ENCODE data around the gene ZDHHC22. TPM values are rescaled to one million over a fixed set of nuclear protein-coding genes. Genes with fewer than 3 reads are reported as not detected.

Gene ZDHHC22
- total RNA-seq, 2 experiments from 2014 or later, result not detected

DNA sequence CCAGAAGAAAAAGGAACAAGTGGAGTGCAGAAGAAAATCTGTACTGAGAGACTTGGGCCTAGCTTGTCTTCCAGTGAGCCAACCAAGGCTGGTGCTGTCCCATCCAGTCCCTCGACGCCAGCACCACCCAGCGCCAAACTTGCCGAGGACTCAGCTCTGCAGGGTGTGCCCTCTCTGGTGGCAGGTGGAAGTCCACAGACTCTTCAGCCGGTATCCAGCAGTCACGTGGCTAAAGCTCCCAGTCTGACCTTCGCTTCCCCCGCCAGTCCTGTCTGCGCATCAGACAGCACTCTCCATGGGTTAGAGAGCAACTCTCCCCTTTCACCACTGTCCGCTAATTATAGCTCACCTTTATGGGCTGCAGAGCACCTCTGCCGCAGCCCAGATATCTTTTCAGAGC lies 27.9 kb downstream of the ZDHHC22 start:
- POLR2A ChIA-PET, result interaction anchor here (0.5 to 1.0 kb wide), 3 partner anchors 16 to 260 kb away, joined by 3 to 4 read pairs (median 3); no protein-coding TSS in a partner anchor
- CTCF ChIA-PET, result interaction anchor here (1.3 kb wide), 1 partner anchor 45 kb away, joined by 3 read pairs; no protein-coding TSS in a partner anchor

DNA sequence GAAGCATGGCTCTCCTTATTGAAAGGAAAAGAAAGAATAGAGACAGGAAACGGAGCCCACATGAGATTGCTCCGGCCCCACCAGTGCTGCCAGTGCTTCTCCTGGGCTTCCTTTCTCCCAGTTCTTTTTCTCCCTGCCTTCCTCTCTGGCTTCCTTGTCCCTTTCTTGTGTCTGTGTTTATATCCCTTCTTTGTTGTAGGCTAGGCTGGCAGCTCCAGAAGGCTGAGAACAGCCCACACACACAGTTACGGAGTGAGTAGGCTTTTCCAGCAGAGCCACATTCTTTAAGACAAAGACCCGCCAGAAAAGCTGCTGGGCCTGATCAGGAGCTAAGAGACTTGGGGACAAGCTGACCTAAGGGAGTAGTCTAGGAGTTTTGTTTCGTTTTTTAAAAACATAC lies 30.6 kb downstream of the ZDHHC22 start:
- POLR2A ChIA-PET, result no interaction called here

DNA sequence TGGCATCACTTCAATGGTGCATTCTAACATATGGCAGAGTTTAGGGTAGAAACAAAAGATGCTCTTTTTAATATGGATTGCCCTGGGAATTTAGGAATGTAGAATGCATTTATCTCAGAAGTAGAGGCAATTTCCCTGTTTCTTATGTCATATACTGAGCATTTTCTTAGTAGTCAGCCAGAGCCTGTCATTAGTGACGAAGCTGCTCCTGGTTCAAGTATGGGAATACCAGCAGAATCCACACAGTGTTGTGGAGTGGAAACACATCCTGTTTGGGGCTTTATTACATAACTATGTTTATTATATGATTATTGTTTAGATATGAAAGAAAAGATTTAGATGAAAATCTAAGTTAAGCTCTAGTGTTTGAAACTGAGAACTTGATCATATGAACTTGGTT lies 31.3 kb downstream of the ZDHHC22 start:
- POLR2A ChIA-PET, result no interaction called here
- CTCF ChIA-PET, result interaction anchor here (1.4 to 3.6 kb wide), 2 partner anchors 11 to 13 kb away, joined by 4 to 12 read pairs; no protein-coding TSS in a partner anchor

More for the DNA sequence above, 30.6 kb downstream of the ZDHHC22 start:
- CTCF ChIA-PET, result interaction anchor here (1.4 to 3.6 kb wide), 2 partner anchors 12 to 13 kb away, joined by 4 to 12 read pairs; no protein-coding TSS in a partner anchor

DNA sequence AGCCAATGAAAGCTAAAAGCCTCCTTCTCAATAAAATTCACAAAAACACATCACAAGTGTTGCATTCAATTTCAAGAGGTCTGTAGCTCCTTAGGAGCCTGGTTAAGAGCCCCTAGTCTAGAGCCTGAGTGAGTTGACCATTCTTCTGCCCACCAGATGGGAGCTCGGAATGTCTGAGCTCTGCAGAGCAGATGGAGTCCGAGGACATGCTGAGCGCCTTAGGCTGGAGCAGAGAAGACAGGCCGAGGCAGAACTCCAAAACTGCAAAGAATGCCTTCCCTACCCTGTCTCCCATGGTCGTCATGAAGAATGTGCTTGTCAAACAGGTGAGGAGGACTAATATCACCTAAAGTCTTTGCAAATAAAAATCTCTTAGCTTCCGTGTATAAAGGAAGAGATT lies 31.9 kb downstream of the ZDHHC22 start:
- ChIA-PET POLR2A (no interaction called here), CTCF (interaction anchor here (1.4 to 3.6 kb wide), 2 partner anchors 10 to 14 kb away, joined by 4 to 12 read pairs; no protein-coding TSS in a partner anchor)

DNA sequence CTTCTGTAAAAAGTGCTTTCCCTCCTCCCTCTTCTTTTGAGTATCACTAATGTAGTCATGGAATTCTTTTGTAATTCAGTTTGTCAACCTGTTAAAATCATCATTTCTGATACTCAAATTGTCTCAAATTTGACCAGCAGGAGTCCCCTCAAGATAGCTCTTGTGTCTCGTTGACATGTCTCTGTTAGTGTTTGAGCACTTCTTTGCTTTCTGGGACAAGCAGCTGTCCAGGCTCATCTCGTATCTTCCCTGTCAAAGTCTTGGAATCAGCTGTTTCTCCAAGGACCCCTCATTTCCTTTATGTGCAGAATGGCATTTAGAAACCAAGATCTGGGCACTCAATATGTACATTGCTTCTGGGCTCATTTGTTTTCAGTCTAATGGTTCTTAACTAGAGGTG lies 32.8 kb downstream of the ZDHHC22 start:
- CTCF ChIA-PET, result interaction anchor here (3.6 kb wide), 1 partner anchor 15 kb away, joined by 12 read pairs; no protein-coding TSS in a partner anchor
- POLR2A ChIA-PET, result no interaction called here

DNA sequence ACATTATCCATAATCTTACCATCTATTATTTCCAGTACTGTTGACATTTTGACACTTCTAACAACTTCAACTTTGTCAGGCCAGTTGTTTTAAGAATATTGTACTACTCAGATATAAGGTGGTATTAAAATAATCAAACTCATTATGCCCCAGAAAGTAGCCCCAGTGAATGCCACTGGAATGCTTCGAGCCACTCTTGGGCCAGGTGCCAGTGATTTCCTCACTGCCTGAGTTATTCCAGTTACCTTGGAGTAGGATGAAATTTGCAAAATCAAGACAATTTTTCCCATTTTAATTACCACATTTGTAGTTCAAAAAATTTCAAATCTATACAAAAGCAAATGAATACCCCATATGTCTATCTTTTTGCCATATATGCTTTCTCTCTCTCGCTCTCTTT lies 34.4 kb downstream of the ZDHHC22 start:
- ChIA-PET CTCF (interaction anchor here (0.6 to 1.2 kb wide), 2 partner anchors 8 to 296 kb away, joined by 4 read pairs; no protein-coding TSS in a partner anchor), POLR2A (no interaction called here)

DNA sequence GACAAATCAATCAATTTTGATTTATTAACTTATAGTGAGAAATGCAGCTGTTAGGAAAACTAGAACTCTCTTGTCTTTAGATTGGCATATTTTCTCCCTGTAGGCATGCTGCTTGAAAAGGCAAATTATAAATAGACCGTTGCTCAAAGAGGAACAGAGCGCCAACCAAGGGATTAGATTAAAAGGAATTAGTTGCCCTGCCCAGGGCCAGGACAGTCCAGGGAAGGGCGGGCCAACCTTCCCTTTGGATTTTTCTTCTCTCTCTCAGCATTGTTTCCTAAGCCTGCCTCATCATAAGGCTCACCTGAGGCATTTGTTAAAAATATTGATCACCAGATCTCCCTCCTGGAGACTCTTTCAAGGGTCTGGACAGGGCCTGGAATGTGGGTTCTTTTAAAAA lies 34.9 kb downstream of the ZDHHC22 start:
- ChIA-PET POLR2A (no interaction called here), CTCF (interaction anchor here (1.2 kb wide), 1 partner anchor 8 kb away, joined by 4 read pairs; no protein-coding TSS in a partner anchor)

DNA sequence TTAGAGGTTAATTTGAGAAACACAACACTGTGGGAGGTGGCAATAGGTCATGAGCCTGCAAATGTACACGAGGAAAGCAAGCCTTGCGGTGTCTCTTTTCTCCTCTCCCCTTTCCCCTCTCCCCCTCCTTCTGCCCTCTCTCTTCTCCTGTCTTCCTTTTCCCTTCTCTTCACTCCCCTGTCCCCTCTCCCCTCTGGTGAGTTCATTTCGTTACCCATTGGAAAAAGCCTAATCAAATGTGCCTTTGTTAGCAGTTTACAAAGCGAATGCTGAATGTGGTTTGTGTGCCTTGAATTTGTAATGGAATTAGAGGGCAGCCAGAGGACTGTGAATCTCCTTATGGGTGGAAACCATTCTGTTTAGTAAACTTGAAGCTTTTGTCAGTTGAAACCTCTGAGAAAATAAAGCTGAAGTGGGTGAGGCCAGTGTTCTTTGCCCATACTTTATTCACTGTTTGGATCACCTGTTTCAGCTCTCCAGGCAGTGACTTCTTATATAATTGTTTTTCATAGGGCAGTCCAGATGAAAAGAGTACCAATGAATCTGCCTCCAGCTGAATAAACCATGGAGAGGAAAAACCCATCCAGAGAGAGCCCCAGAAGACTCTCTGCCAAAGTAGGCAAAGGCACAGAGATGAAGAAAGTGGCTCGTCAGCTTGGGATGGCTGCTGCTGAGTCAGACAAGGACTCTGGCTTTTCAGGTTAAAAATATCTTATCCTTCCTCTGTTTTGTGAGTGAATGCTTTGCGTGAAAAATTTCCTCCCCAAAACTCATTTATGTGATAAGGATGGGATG lies 36.2 kb downstream of the ZDHHC22 start:
- ChIA-PET CTCF (no interaction called here), POLR2A (no interaction called here)

DNA sequence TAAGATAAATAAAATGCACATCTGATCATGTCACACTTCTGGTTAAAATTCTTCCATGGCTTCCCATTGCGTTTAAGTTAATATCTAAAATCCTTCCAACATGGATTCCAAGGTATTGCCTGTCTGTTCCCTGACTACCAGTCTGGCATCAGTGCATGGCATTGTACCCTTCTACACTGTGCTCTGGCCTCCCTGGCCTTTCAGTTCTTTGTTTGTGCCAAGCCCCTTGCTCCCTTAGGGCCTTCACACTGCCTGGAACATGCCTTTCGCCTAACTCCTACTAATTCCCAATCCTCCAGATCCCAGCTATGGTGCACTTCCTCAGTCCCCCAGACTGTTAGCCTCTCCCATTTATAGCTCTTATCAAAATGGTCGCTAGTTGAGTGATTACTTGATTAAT lies 37.2 kb downstream of the ZDHHC22 start:
- ChIA-PET POLR2A (no interaction called here), CTCF (no interaction called here)

DNA sequence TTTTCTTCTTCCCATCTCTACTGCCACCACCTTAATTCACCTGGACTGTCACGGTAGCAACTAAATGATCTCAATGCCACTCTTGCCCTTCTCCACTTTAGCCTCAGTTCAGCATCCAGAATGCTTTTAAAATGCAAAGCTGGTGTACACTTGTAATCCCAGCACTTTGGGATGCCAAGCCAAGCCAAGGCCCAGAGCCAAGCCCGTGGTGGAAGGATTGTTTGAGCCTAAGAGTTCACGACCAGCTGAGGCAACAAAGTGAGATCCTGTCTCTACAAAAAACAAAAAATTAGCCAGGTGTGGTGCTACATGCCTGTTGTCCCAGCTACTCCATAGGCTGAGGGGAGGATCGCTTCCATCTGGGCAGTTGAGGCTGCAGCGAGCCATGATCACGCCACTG lies 37.6 kb downstream of the ZDHHC22 start:
- ChIA-PET POLR2A (no interaction called here), CTCF (no interaction called here)

DNA sequence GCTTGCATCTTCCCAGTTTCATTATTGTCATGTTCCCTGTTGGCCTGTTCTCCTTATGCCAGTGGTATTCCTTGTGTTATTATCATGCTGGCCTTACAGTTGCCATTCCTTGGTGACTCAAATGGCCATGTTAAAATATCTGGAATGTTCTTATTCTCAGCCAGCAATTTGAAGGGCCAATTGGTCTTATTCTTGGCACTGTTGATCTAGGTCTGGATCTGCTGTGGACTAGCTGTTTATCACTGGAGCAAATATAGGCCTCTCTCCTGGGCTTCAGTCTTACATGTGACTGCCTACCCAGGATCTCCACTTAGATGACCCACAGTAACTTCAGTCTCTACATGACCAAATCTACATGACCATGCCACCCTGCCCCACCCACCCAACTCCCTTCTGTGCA lies 38.1 kb downstream of the ZDHHC22 start:
- POLR2A ChIA-PET, result no interaction called here
- CTCF ChIA-PET, result no interaction called here

DNA sequence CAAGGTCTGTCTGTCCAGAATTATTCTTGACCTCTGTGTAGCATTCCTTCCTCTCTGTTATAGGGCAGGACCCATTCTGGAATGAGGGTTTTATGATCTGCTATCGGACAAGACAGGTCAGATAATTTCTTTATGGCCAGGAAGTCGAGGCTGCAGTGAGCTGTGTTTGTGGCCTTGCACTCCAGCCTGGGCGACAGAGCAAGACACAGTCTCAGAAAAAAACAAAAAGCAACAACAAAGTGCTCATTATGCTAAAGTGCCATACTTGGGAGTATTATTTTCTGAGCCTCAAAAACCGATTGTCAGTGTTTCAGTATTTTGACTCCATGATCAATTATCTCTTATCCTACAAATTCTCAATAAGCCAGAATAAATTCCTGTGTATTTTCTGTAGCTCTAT lies 39.4 kb downstream of the ZDHHC22 start:
- POLR2A ChIA-PET, result no interaction called here
- CTCF ChIA-PET, result no interaction called here

DNA sequence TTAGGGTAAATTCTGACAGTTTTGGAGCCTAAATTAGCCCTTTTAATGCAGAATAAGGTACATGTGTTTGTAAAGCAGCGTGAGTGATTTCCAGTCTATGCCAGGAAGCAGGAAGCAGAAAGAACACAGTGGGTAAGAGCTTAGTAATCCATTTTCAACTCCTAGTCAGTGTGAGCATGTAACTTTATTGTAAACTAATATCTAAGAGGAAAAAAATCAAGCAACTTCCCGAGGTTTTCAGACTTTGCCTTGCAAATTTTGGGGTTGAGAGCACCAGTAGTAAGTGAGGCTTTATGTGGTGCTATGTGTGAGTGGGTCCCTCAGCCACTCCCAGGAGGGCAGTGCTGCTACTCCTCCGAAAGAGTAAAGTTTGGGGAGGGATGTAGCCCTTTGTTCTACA lies 40.6 kb downstream of the ZDHHC22 start:
- ChIA-PET CTCF (interaction anchor here (1.2 kb wide), 1 partner anchor 59 kb away, joined by 3 read pairs; no protein-coding TSS in a partner anchor), POLR2A (no interaction called here)

DNA sequence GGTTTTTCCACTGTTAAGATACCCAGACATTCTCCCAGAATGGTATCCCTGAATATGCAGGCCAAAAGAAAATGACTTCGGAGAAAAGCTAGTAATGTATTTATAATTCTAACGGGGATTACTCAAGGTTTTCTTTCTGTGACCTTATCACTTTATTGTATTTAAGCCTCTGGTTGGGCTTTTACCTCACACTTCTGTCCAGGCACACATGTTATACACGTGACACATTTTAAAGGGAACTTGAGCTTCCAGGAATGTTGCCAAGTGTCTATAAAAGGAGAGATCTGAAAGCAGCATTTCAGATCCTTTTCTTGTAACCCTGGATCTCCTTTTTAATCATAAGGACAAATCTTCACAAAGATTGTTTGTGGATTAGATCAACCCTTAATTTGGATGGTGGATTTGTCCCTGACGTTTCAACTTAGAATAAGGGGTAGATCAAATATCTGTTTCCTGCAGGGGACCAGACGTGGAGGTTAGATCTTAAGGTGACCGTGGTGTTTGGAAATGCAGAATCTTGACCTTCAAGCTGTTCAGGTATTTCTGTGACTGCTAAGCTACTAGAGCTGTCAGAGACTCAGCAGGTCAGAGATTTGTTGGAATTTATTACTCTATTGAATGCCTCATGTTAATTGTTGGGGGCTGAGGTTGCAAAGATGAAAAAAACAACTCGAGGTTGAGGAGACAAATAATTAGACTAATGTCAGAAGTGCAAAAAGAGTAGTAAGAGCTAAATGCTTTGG lies 42.0 kb downstream of the ZDHHC22 start:
- ChIA-PET CTCF (interaction anchor here (1.0 to 2.0 kb wide), 7 partner anchors 7 to 223 kb away, joined by 3 to 5 read pairs (median 3); no protein-coding TSS in a partner anchor), POLR2A (interaction anchor here (0.6 to 1.1 kb wide), 2 partner anchors 21 to 222 kb away, joined by 6 to 7 read pairs; no protein-coding TSS in a partner anchor)

DNA sequence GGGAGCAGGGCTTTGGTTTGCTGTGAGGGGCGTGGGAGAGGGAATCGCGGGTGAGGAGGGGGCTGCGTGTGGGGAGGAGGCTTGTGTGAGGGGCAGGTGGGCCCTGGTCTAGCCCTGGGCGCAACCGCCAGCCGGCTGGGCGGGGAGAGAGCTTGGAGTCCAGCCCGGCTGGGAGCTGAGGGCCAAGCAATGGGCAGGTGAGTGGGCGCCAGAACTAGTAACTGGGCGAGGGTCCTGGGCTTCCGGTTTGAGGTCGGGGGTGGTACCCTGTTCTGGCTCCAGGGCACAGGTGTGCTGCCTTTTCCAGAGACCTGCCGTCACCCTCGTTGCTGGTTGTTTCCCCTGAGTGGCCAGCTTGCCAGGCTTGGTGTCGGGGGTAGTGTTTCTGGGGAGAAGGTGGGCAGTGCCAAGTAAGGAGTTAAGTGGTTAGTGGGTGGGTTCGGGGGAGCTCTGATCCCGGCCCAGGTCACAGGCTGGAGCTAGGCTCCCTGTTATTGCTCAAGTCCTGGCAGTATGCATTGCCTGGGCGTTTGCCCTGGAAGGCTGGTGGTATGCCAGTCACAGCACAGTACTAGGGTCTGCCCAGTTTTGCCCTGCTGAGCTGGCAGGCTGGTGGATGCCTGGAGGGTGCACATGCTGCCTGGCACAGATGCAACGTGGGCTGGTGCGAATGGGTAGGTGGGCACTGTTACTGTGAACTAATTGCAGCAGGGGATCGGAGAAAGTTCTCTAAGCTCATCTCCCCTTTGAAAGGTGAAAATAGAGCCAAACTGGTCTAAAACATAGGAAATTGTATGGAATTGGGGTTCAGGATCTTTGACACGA lies 42.9 kb downstream of the ZDHHC22 start:
- POLR2A ChIA-PET, result interaction anchor here (0.5 to 1.4 kb wide), 6 partner anchors 23 to 223 kb away, joined by 3 to 8 read pairs (median 4); no protein-coding TSS in a partner anchor
- CTCF ChIA-PET, result interaction anchor here (0.5 to 2.0 kb wide), 8 partner anchors 8 to 698 kb away, joined by 3 to 5 read pairs (median 3); no protein-coding TSS in a partner anchor

DNA sequence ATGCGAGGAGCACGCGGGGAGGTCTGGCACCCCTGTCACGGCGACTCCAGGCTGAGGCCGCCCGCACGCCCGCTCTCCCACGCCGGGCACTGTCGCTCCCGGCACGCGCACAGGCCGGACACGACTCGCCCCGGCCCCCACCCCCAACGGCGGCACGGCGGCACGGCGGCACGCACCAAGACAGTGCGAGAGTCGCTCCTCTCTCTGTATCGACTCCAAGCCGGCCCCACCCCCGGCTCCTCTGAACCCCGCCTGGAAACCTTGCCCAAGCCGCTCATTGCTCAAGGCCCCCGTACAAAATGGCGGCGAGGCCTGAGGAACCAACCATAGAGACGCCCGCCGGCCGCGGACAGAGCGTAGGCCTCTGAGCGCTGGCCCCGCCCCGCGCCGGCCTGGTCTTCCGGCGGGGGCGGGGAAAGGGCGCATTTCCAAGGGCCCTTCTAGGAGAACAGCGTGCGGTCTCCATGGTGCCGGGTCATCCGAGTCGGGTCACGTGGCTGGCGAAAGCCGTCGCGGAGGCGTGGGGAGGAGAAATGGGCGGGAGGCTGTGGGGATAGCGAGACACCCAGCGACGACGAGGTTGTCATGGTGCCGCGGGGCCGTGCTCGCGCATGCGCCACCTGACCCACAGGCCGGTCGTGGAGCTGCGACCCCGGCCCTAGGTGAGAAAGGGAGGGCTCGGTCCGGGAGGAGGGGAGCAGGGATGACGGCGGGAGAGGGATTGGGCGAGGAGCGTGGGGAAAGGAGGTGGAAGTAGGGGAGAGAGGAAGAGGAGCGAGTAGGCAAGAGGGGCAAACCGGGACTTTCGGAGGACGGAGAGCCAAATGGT lies 43.7 kb downstream of the ZDHHC22 start, which contains the start of gene CIPC:
Gene CIPC (plus strand): TSS at position 559 of the 829 bp plus-strand sequence. CDS start 7,451 bp downstream, outside the sequence.
- POLR2A ChIA-PET, result interaction anchor here (0.5 to 1.4 kb wide), 6 partner anchors 15 to 143 kb away, joined by 3 to 8 read pairs (median 4); no protein-coding TSS in a partner anchor
- CTCF ChIA-PET, result interaction anchor here (0.5 to 2.0 kb wide), 6 partner anchors 23 to 699 kb away, joined by 3 to 5 read pairs (median 3); no protein-coding TSS in a partner anchor

DNA sequence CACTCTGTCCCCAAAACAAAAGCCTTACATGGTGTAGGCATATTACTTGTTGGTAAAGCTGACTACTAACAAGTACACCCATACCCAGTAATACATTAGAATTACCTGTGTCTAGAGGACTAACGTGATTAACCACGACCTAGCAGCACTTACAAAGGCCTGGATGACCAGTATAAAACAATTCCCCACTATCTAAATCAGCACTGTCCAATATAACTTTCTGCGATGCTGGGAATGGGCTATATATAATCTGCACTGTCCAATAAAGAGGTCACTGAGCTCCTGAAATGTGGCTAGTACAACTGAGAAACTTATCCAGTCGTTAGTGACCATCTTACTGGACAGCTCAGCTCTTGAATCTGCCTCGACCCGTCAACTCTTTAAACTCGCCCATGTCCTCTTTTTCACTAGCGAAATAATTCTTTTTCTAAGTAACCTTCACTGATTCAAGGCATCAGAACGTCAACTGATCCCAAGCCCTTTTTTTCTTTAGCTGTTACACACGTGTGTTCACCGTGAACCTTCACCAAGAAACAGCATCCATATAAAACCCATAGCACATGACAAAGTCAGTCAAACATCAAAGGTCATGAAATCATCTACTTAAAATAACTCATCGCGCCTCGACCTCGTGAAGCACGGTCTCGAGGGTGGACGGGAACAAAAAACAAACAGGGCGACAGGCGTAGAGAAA lies 44.4 kb downstream of the ZDHHC22 start:
- ChIA-PET POLR2A (interaction anchor here (0.7 to 0.9 kb wide), 2 partner anchors 16 to 26 kb away, joined by 3 to 4 read pairs; no protein-coding TSS in a partner anchor), CTCF (interaction anchor here (0.8 to 4.5 kb wide), 4 partner anchors 27 to 285 kb away, joined by 3 to 18 read pairs (median 3); no protein-coding TSS in a partner anchor)
